ENCODE data around the gene RMC1.

DNA sequence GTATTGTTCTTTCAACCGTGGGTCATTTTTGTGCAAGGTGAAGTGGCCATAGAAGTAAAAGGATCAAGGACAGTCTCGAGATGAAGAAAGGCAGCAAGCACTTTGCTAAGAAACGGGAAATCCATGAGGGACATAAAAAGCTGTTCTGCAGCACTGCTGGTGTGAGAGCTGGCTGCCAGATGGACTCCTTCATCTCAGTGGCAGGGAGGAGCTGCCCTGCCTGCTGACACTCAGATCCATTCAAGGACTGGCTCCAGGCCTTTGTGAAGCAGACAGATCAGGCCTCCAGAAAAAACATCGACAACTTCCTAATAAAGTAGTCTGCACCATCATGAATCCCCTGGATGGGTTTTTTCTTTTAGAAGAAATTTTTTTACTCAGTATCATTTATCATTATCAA is 29.5 kb downstream of the RMC1 start:
- TF ChIP-seq, protein P1, sequence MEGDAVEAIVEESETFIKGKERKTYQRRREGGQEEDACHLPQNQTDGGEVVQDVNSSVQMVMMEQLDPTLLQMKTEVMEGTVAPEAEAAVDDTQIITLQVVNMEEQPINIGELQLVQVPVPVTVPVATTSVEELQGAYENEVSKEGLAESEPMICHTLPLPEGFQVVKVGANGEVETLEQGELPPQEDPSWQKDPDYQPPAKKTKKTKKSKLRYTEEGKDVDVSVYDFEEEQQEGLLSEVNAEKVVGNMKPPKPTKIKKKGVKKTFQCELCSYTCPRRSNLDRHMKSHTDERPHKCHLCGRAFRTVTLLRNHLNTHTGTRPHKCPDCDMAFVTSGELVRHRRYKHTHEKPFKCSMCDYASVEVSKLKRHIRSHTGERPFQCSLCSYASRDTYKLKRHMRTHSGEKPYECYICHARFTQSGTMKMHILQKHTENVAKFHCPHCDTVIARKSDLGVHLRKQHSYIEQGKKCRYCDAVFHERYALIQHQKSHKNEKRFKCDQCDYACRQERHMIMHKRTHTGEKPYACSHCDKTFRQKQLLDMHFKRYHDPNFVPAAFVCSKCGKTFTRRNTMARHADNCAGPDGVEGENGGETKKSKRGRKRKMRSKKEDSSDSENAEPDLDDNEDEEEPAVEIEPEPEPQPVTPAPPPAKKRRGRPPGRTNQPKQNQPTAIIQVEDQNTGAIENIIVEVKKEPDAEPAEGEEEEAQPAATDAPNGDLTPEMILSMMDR (IDR thresholded peaks at IDR 0.05) = no peak
- TF ChIP-seq POLR2A (IDR thresholded peaks at IDR 0.05) = no peak
